HL-60 (cell line): ENCODE measurements around the gene ADAMTS16.

Experiments used
- GABPA ChIP-seq: IDR thresholded peaks from 2 replicates; pipeline ENCODE4 v1.6.1; 2012; ENCODE audit warnings: low read depth
- POLR2AphosphoS5 ChIP-seq: IDR thresholded peaks from 2 replicates; pipeline ENCODE4 v1.6.1; 2012; ENCODE audit warnings: low read depth
- SPI1 ChIP-seq: IDR thresholded peaks from 2 replicates; pipeline ENCODE4 v1.6.1; 2012; ENCODE audit warnings: low read depth, mild to moderate bottlenecking, borderline replicate concordance
- TF ChIP-seq, protein P1 (sequence below): IDR thresholded peaks from one replicate; pipeline ENCODE4 v1.5.1; 2011; ENCODE audit warnings: low read length, control low read depth, inconsistent platforms; ENCODE audit not compliant: insufficient read depth
- TF ChIP-seq, protein P2 (sequence below): IDR thresholded peaks from 2 replicates; pipeline ENCODE4 v1.6.1; 2012; ENCODE audit warnings: low read depth; ENCODE audit not compliant: insufficient replicate concordance

DNA sequence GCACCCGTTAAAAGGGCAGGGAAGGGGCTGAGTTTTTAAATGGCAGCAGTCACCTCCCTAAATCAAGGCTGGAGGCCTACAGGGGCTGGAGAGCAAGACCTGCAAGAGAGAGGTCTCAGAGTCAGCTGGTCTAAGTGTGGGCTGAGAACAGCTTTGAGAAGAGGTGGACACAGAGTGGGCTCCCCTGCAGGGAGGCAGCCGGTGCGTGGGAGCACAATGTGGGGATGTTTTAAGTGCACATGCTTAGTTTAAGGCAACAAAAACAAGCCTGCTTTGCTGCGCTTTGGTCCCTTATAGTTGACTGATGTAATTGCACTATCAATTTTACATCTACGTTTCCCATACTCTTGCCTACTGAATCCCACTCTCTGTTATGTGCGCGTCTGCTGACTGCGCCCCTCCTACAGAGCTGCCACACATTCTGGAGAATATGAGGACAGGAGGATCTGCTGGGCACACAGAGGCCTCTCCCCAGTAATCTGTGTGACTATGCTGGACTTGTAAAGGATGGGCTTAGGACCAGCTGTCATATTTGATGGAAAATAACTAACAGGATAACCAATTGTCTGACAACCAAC, 220.3 kb downstream of the ADAMTS16 start:
- no peak for TF ChIP-seq POLR2AphosphoS5
- TF ChIP-seq, protein P1, sequence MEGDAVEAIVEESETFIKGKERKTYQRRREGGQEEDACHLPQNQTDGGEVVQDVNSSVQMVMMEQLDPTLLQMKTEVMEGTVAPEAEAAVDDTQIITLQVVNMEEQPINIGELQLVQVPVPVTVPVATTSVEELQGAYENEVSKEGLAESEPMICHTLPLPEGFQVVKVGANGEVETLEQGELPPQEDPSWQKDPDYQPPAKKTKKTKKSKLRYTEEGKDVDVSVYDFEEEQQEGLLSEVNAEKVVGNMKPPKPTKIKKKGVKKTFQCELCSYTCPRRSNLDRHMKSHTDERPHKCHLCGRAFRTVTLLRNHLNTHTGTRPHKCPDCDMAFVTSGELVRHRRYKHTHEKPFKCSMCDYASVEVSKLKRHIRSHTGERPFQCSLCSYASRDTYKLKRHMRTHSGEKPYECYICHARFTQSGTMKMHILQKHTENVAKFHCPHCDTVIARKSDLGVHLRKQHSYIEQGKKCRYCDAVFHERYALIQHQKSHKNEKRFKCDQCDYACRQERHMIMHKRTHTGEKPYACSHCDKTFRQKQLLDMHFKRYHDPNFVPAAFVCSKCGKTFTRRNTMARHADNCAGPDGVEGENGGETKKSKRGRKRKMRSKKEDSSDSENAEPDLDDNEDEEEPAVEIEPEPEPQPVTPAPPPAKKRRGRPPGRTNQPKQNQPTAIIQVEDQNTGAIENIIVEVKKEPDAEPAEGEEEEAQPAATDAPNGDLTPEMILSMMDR, result no peak
- TF ChIP-seq, protein P2, sequence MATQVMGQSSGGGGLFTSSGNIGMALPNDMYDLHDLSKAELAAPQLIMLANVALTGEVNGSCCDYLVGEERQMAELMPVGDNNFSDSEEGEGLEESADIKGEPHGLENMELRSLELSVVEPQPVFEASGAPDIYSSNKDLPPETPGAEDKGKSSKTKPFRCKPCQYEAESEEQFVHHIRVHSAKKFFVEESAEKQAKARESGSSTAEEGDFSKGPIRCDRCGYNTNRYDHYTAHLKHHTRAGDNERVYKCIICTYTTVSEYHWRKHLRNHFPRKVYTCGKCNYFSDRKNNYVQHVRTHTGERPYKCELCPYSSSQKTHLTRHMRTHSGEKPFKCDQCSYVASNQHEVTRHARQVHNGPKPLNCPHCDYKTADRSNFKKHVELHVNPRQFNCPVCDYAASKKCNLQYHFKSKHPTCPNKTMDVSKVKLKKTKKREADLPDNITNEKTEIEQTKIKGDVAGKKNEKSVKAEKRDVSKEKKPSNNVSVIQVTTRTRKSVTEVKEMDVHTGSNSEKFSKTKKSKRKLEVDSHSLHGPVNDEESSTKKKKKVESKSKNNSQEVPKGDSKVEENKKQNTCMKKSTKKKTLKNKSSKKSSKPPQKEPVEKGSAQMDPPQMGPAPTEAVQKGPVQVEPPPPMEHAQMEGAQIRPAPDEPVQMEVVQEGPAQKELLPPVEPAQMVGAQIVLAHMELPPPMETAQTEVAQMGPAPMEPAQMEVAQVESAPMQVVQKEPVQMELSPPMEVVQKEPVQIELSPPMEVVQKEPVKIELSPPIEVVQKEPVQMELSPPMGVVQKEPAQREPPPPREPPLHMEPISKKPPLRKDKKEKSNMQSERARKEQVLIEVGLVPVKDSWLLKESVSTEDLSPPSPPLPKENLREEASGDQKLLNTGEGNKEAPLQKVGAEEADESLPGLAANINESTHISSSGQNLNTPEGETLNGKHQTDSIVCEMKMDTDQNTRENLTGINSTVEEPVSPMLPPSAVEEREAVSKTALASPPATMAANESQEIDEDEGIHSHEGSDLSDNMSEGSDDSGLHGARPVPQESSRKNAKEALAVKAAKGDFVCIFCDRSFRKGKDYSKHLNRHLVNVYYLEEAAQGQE, result no peak
- no peak for TF ChIP-seq GABPA
- TF ChIP-seq SPI1, result no peak
